Endothelial cell of umbilical vein (primary cell): ENCODE data around the gene PANX2. TPM values are rescaled to one million over a fixed set of nuclear protein-coding genes. Genes with fewer than 3 reads are reported as not detected.

Experiments
- BruUV-seq: library from RNA; stranded (reverse); fragments of 400-500 nt; replicated peaks from 2 replicates; lab custom pipeline; 2021; lab: Mats Ljungman, UMichigan
- CTCF ChIA-PET: fragments of 300-600, 350-600 bp; sonication (Branson Sonifier 250); formaldehyde crosslinking; loops from one replicate; lab custom pipeline; 2021; ENCODE audit warnings: antibody characterized with exemption, inconsistent platforms; lab: Charles Lee
- POLR2A ChIA-PET: fragments of 300-600, 350-600 bp; sonication (Branson Sonifier 250); formaldehyde crosslinking; loops from one replicate; lab custom pipeline; 2021; ENCODE audit warnings: antibody characterized with exemption, inconsistent platforms; lab: Charles Lee
- DNase-seq: peaks from one replicate; pipeline ENCODE4 v3.0.0-alpha.2; 2011; ENCODE audit warnings: low read depth, low spot score
- FAIRE-seq: peaks from 2 replicates; lab custom pipeline; 2011; peaks lifted over from hg19 to GRCh38; lab: Jason Lieb, UNC
- H2AFZ ChIP-seq: 2 replicates; pipeline ENCODE4 v1.6.0; 2012; ENCODE audit warnings: low read depth, low read length, control low read depth, inconsistent platforms
- H3K27ac ChIP-seq: 2 replicates; pipeline ENCODE4 v1.5.1; 2011; ENCODE audit warnings: low read depth, mild to moderate bottlenecking, control low read depth, low read length, moderate library complexity; ENCODE audit not compliant: insufficient read depth
- H3K27me3 ChIP-seq, 2 experiments: 2 replicates each; pipeline versions ENCODE4 v1.6.0 to v1.6.1; 2011; ENCODE audit warnings: low read length in 2 of 2, mixed read lengths in 1 of 2; ENCODE audit not compliant: control insufficient read depth in 2 of 2, insufficient read depth in 2 of 2
- H3K36me3 ChIP-seq, 2 experiments: 2 replicates in 1 of 2; 3 replicates in 1 of 2; pipeline ENCODE4 v1.5.1; 2011; ENCODE audit warnings: low read length in 2 of 2, mild to moderate bottlenecking in 1 of 2, moderate library complexity in 1 of 2; ENCODE audit not compliant: control insufficient read depth in 2 of 2, insufficient read depth in 2 of 2; ENCODE audit errors: extremely low read depth in 1 of 2
- H3K4me1 ChIP-seq: 3 replicates; pipeline ENCODE4 v1.5.1; 2011; ENCODE audit warnings: mild to moderate bottlenecking, low read length; ENCODE audit not compliant: control insufficient read depth, insufficient read depth; ENCODE audit errors: extremely low read depth
- H3K4me2 ChIP-seq: 2 replicates; pipeline ENCODE4 v1.6.1; 2011; ENCODE audit warnings: low read length, control low read depth, mixed read lengths; ENCODE audit not compliant: insufficient read depth
- H3K4me3 ChIP-seq, 3 experiments: fragments of 200-600 bp in 1 of 3; sonication (generic), shearing (Covaris generic) in 1 of 3; replicated peaks in 1 of 3; 2 replicates each; pipeline ENCODE4 v1.5.1; 2011 to 2016; ENCODE audit warnings: control low read depth in 3 of 3, low read length in 3 of 3, mild to moderate bottlenecking in 2 of 3, inconsistent platforms in 1 of 3, low read depth in 1 of 3, moderate library complexity in 1 of 3; ENCODE audit not compliant: insufficient read depth in 1 of 3
- H3K79me2 ChIP-seq: 2 replicates; pipeline ENCODE4 v1.6.0; 2012; ENCODE audit warnings: low read length, inconsistent platforms; ENCODE audit not compliant: control insufficient read depth, insufficient read depth
- H3K9ac ChIP-seq: replicated peaks from 2 replicates; pipeline ENCODE3; 2011; ENCODE audit warnings: low read length, control low read depth; ENCODE audit not compliant: insufficient read depth; ENCODE audit errors: extremely low read depth
- H3K9me1 ChIP-seq: replicated peaks from 3 replicates; pipeline ENCODE4 v1.6.0; 2011; ENCODE audit warnings: mild to moderate bottlenecking, low read length; ENCODE audit not compliant: control insufficient read depth, insufficient read depth; ENCODE audit errors: extremely low read depth
- H3K9me3 ChIP-seq: replicated peaks from 2 replicates; pipeline ENCODE4 v1.5.1; 2012; ENCODE audit warnings: low read length, inconsistent platforms; ENCODE audit not compliant: control insufficient read depth, insufficient read depth
- H4K20me1 ChIP-seq: replicated peaks from 2 replicates; pipeline ENCODE3; 2011; ENCODE audit warnings: mild to moderate bottlenecking, low read length; ENCODE audit not compliant: control insufficient read depth, insufficient read depth; ENCODE audit errors: extremely low read depth
- GATA2 ChIP-seq: IDR thresholded peaks from 2 replicates; pipeline ENCODE4 v1.7.0; 2011; ENCODE audit warnings: low read depth, mild to moderate bottlenecking, moderate library complexity, mixed read lengths, low read length; ENCODE audit not compliant: insufficient read length, insufficient read depth
- JUN ChIP-seq: IDR thresholded peaks from 2 replicates; pipeline ENCODE4 v1.6.1; 2011; ENCODE audit warnings: borderline replicate concordance, low read depth; ENCODE audit not compliant: insufficient read length, insufficient read depth
- MAX ChIP-seq: IDR thresholded peaks from 2 replicates; pipeline ENCODE4 v1.6.1; 2011; ENCODE audit not compliant: insufficient read depth, insufficient read length
- MYC ChIP-seq: IDR thresholded peaks from one replicate; pipeline ENCODE4 v1.6.1; 2011; ENCODE audit warnings: mild to moderate bottlenecking, low read depth, low read length
- POLR2A ChIP-seq: IDR thresholded peaks from 2 replicates; pipeline ENCODE4 v1.6.1; 2012; ENCODE audit warnings: low read depth, mild to moderate bottlenecking, control low read depth, low read length
- dilution Hi-C: fragments of 300-500 bp; cut with MboI; formaldehyde crosslinking; loops from one replicate; pipeline ENCODE4 v1.15.0; 2019; ENCODE audit warnings: low sequenced_read_pairs; ENCODE audit not compliant: extremely low pct_ligation_motif_present
- intact Hi-C: fragments of 100-400 bp; cut with micrococcal nuclease; formaldehyde crosslinking; loops from one replicate; pipeline ENCODE4 v1.10.0; 2022
- polyA plus RNA-seq, 4 experiments: library from polyadenylated mRNA; depleted of rRNA in 3 of 4; stranded (reverse) in 3 of 4; unstranded in 1 of 4; fragments of >200 nt; gene quantifications; 2 replicates each; pipeline versions ENCODE4 v1.2.1 to v1.2.3, GENCODE V29; 2011 to 2012; ENCODE audit warnings: missing spikeins in 1 of 4
- total RNA-seq: library from RNA; stranded (reverse); gene quantifications from 2 replicates; pipeline ENCODE4 v1.2.3, GENCODE V29; 2021

Gene PANX2
- total and polyA plus RNA-seq, 2 donors (not counting 3 experiments of a cell fraction or from before 2014, with no cell fraction given), result 2.5 to 5.1 TPM

- Histone ChIP-seq H3K27me3 (no peaks in the 10 kb centered on the region), H3K79me2 (peaks cover 15% of the 10 kb centered on the region), H3K4me3 (no peak overlapping the region), H3K9me3 (no peaks in the 10 kb centered on the region), H3K9me1 (no peaks in the 10 kb centered on the region), H3K27ac (no peak overlapping the region), H3K4me1 (peaks cover 19% of the 10 kb centered on the region), H3K9ac (no peak overlapping the region), H3K36me3 (no peaks in the 10 kb centered on the region), H2AFZ (no peak overlapping the region), H4K20me1 (no peaks in the 10 kb centered on the region), H3K4me2 (no peak overlapping the region)
- no TSS peak for BruUV-seq
- DNase-seq, result no peak
- TF ChIP-seq JUN (no peak), POLR2A (no peak)
- FAIRE-seq, result no peak
- ChIA-PET CTCF (no interaction called here), POLR2A (no interaction called here)
- dilution Hi-C loops, result no loop called here
- intact Hi-C loops, result no loop called here
Measured at GRCh38 chr22:50182176-50183081, 11.9 kb downstream of the PANX2 start.

- Histone ChIP-seq H3K27me3 (no peaks in the 10 kb centered on the region), H3K9ac (no peak overlapping the region), H3K4me3 (no peak overlapping the region), H3K9me1 (no peaks in the 10 kb centered on the region), H3K79me2 (peaks cover 23% of the 10 kb centered on the region), H3K4me1 (peaks cover 19% of the 10 kb centered on the region), H4K20me1 (no peaks in the 10 kb centered on the region), H2AFZ (no peak overlapping the region), H3K9me3 (no peaks in the 10 kb centered on the region), H3K4me2 (no peak overlapping the region), H3K36me3 (no peaks in the 10 kb centered on the region), H3K27ac (no peak overlapping the region)
- DNase-seq, result no peak
- CTCF ChIA-PET, result interaction anchor here (1.2 kb wide), 2 partner anchors 34 to 153 kb away, joined by 5 to 6 read pairs; no protein-coding TSS in a partner anchor
- TF ChIP-seq MYC (no peak), MAX (no peak), GATA2 (no peak)
- dilution Hi-C loops (no loop called here), intact Hi-C loops (no loop called here)
- POLR2A ChIA-PET, result no interaction called here
- FAIRE-seq, result no peak
- no TSS peak for BruUV-seq
Measured at GRCh38 chr22:50183141-50183971, 12.8 kb downstream of the PANX2 start.
